Measurements from ENCODE around the gene SCUBE1. TPM values are rescaled to one million over a fixed set of nuclear protein-coding genes. Genes with fewer than 3 reads are reported as not detected.

Gene SCUBE1
- total RNA-seq, 1 donor from 2014 or later: 0.91 TPM

- H3K4me1 Mint-ChIP-seq (ENCODE audit: unreplicated experiment): no peaks in the 10 kb centered on the region
- DNase-seq (ENCODE audit: extremely low spot score, unreplicated experiment): no peak
- TF ChIP-seq CTCF (IDR thresholded peaks at IDR 0.05): no peak
- peaks cover 7% of the 10 kb centered on the region for H3K27me3 Mint-ChIP-seq (ENCODE audit: unreplicated experiment)
- H3K27ac Mint-ChIP-seq (ENCODE audit: unreplicated experiment): no peak overlapping the region
- no peak overlapping the region for H3K4me3 Mint-ChIP-seq (ENCODE audit: unreplicated experiment)
- no peaks in the 10 kb centered on the region for H3K36me3 Mint-ChIP-seq (ENCODE audit: unreplicated experiment)
- no peaks in the 10 kb centered on the region for H3K9me3 Mint-ChIP-seq (ENCODE audit: unreplicated experiment)
Measured at GRCh38 chr22:43217285-43218030, 125.7 kb downstream of the SCUBE1 start.

GRCh38 chr22:43216738-43217137 is 126.4 kb downstream of the SCUBE1 start:
- no peak for TF ChIP-seq CTCF (IDR thresholded peaks at IDR 0.05)
- H3K4me1 Mint-ChIP-seq (ENCODE audit: unreplicated experiment): no peaks in the 10 kb centered on the region

GRCh38 chr22:43213962-43214361 is 129.2 kb downstream of the SCUBE1 start:
- no peak for TF ChIP-seq CTCF (IDR thresholded peaks at IDR 0.05)
- Mint-ChIP-seq H3K27me3 (ENCODE audit: unreplicated experiment) (peaks cover 5% of the 10 kb centered on the region), H3K27ac (ENCODE audit: unreplicated experiment) (no peak overlapping the region), H3K4me3 (ENCODE audit: unreplicated experiment) (no peak overlapping the region), H3K36me3 (ENCODE audit: unreplicated experiment) (no peaks in the 10 kb centered on the region), H3K9me3 (ENCODE audit: unreplicated experiment) (no peaks in the 10 kb centered on the region), H3K4me1 (ENCODE audit: unreplicated experiment) (no peaks in the 10 kb centered on the region)
- no peak for DNase-seq (ENCODE audit: extremely low spot score, unreplicated experiment)

More at GRCh38 chr22:43216738-43217137, 126.4 kb downstream of the SCUBE1 start:
- H3K27ac Mint-ChIP-seq (ENCODE audit: unreplicated experiment): no peak overlapping the region
- H3K4me3 Mint-ChIP-seq (ENCODE audit: unreplicated experiment): no peak overlapping the region
- H3K9me3 Mint-ChIP-seq (ENCODE audit: unreplicated experiment): no peaks in the 10 kb centered on the region
- DNase-seq (ENCODE audit: extremely low spot score, unreplicated experiment): no peak
- peaks cover 7% of the 10 kb centered on the region for H3K27me3 Mint-ChIP-seq (ENCODE audit: unreplicated experiment)
- H3K36me3 Mint-ChIP-seq (ENCODE audit: unreplicated experiment): no peaks in the 10 kb centered on the region

- no peaks in the 10 kb centered on the region for H3K9me3 Mint-ChIP-seq (ENCODE audit: unreplicated experiment)
- no peaks in the 10 kb centered on the region for H3K4me1 Mint-ChIP-seq (ENCODE audit: unreplicated experiment)
- no peak overlapping the region for H3K27ac Mint-ChIP-seq (ENCODE audit: unreplicated experiment)
- no peak for DNase-seq (ENCODE audit: extremely low spot score, unreplicated experiment)
- H3K36me3 Mint-ChIP-seq (ENCODE audit: unreplicated experiment): no peaks in the 10 kb centered on the region
- H3K4me3 Mint-ChIP-seq (ENCODE audit: unreplicated experiment): no peak overlapping the region
- no peak for TF ChIP-seq CTCF (IDR thresholded peaks at IDR 0.05)
- H3K27me3 Mint-ChIP-seq (ENCODE audit: unreplicated experiment): peaks cover 5% of the 10 kb centered on the region
Measured at GRCh38 chr22:43213051-43213450, 130.1 kb downstream of the SCUBE1 start.

- TF ChIP-seq CTCF (IDR thresholded peaks at IDR 0.05): no peak
- no peaks in the 10 kb centered on the region for H3K4me1 Mint-ChIP-seq (ENCODE audit: unreplicated experiment)
- no peak overlapping the region for H3K27ac Mint-ChIP-seq (ENCODE audit: unreplicated experiment)
- no peaks in the 10 kb centered on the region for H3K36me3 Mint-ChIP-seq (ENCODE audit: unreplicated experiment)
- peaks cover 5% of the 10 kb centered on the region for H3K27me3 Mint-ChIP-seq (ENCODE audit: unreplicated experiment)
- H3K9me3 Mint-ChIP-seq (ENCODE audit: unreplicated experiment): no peaks in the 10 kb centered on the region
- DNase-seq (ENCODE audit: extremely low spot score, unreplicated experiment): no peak
- H3K4me3 Mint-ChIP-seq (ENCODE audit: unreplicated experiment): no peak overlapping the region
Measured at GRCh38 chr22:43212434-43212952, 130.7 kb downstream of the SCUBE1 start.
